Hepatocyte (in vitro differentiated cells): ENCODE measurements around the gene BORCS8. TPM values are rescaled to one million over a fixed set of nuclear protein-coding genes. Genes with fewer than 3 reads are reported as not detected.

Experiments
- DNase-seq: peaks from one replicate; pipeline ENCODE4 v3.0.0-alpha.2; 2016; ENCODE audit warnings: low spot score
- H2AFZ ChIP-seq: fragments of 200-600 bp; sonication (generic); 2 replicates; pipeline ENCODE4 v1.6.0; 2016; ENCODE audit warnings: antibody characterized with exemption, mild to moderate bottlenecking
- H3K27ac ChIP-seq: fragments of 200-600 bp; sonication (generic); 2 replicates; pipeline ENCODE4 v1.5.1; 2016; ENCODE audit warnings: mild to moderate bottlenecking
- H3K27me3 ChIP-seq: fragments of 200-600 bp; sonication (generic); 2 replicates; pipeline ENCODE4 v1.6.1; 2016
- H3K36me3 ChIP-seq: fragments of 200-600 bp; sonication (generic); replicated peaks from 2 replicates; pipeline ENCODE4 v1.5.1; 2016; ENCODE audit warnings: low read depth; ENCODE audit not compliant: insufficient read depth
- H3K4me1 ChIP-seq: fragments of 200-600 bp; sonication (generic); 2 replicates; pipeline ENCODE4 v1.5.1; 2016; ENCODE audit warnings: mild to moderate bottlenecking, moderate library complexity; ENCODE audit not compliant: insufficient read depth
- H3K4me2 ChIP-seq: fragments of 200-600 bp; sonication (generic); 2 replicates; pipeline ENCODE4 v1.6.0; 2016
- H3K4me3 ChIP-seq: fragments of 200-600 bp; sonication (generic); 2 replicates; pipeline ENCODE4 v1.5.1; 2016; ENCODE audit warnings: mild to moderate bottlenecking
- H3K79me2 ChIP-seq: fragments of 200-600 bp; sonication (generic); 2 replicates; pipeline ENCODE4 v1.6.0; 2017; ENCODE audit warnings: mild to moderate bottlenecking
- H3K9me2 ChIP-seq: fragments of 200-600 bp; sonication (generic); replicated peaks from 2 replicates; pipeline ENCODE4 v1.6.0; 2017; ENCODE audit warnings: mild to moderate bottlenecking; ENCODE audit not compliant: insufficient read depth
- H3K9me3 ChIP-seq: fragments of 200-600 bp; sonication (generic); 2 replicates; pipeline ENCODE4 v1.5.1; 2016; ENCODE audit warnings: low read depth, mild to moderate bottlenecking
- H4K20me1 ChIP-seq: fragments of 200-600 bp; sonication (generic); 2 replicates; pipeline ENCODE4 v1.6.0; 2016; ENCODE audit warnings: mild to moderate bottlenecking; ENCODE audit not compliant: insufficient read depth, poor library complexity, severe bottlenecking
- CTCF ChIP-seq: fragments of 200-600 bp; sonication (generic); IDR thresholded peaks from 2 replicates; pipeline ENCODE4 v1.5.1; 2016; ENCODE audit warnings: antibody characterized with exemption, mild to moderate bottlenecking; ENCODE audit not compliant: poor library complexity
- EZH2 ChIP-seq: fragments of 200-600 bp; sonication (generic); IDR thresholded peaks from 2 replicates; pipeline ENCODE4 v1.6.1; 2016; ENCODE audit warnings: antibody characterized with exemption, mild to moderate bottlenecking, borderline replicate concordance
- EZH2phosphoT487 ChIP-seq: fragments of 200-600 bp; sonication (generic); IDR thresholded peaks from one replicate; pipeline ENCODE4 v1.6.1; 2018; ENCODE audit warnings: antibody characterized with exemption, mild to moderate bottlenecking, low read depth, moderate library complexity; ENCODE audit not compliant: unreplicated experiment, severe bottlenecking
- WGBS: methylation state at CpG from one replicate; pipeline ENCODE4 v1.1.6; 2016; ENCODE audit warnings: low lambda C conversion rate; ENCODE audit errors: missing lambda C conversion rate; 5-methylcytosine and 5-hydroxymethylcytosine counted together
- polyA plus RNA-seq: library from polyadenylated mRNA; unstranded; fragments of >200 nt; fragmentation: Nextera tagmentation; extraction: Ambion mirVana; gene quantifications from 2 replicates; pipeline ENCODE4 v1.2.1, GENCODE V29; 2016
- total RNA-seq: library from RNA; depleted of rRNA; stranded (reverse); fragments of >200 nt; gene quantifications from 2 replicates; pipeline ENCODE4 v1.2.3, GENCODE V29; 2014

BORCS8 gene
- total and polyA plus RNA-seq, 2 experiments from 2014 or later = 13.1 to 25.6 TPM

GRCh38 chr19:19203012-19203856 is 11.3 kb upstream of the BORCS8 start, which contains the start of gene NR2C2AP:
TSS of gene NR2C2AP (minus strand) at chr19:19203414. CDS start at chr19:19203060, 354 bp downstream.
- Histone ChIP-seq H3K4me2 (peak within 1 kb of the TSS; percentile 92), H3K4me3 (peak within 1 kb of the TSS; percentile 74), H3K36me3 (no peaks in the 10 kb centered on the region), H3K27ac (peak within 1 kb of the TSS; percentile 75), H3K27me3 (peaks cover 4% of the 10 kb centered on the region), H3K9me2 (no peaks in the 10 kb centered on the region), H3K4me1 (no peaks in the 10 kb centered on the region), H4K20me1 (no peaks in the 10 kb centered on the region), H3K79me2 (peaks cover 2% of the 10 kb centered on the region), H2AFZ (peak within 1 kb of the TSS; percentile 88), H3K9me3 (no peaks in the 10 kb centered on the region)
- TF ChIP-seq EZH2 (no peak), CTCF (no peak), EZH2phosphoT487 (no peak)
- DNase-seq = peak; percentile 95
- WGBS = 11% methylated on average over 60 of the region's 60 CpGs

- DNase-seq = no peak
- Histone ChIP-seq H3K9me2 (no peaks in the 10 kb centered on the region), H3K79me2 (peaks cover 2% of the 10 kb centered on the region), H3K27me3 (peaks cover 4% of the 10 kb centered on the region), H3K4me2 (peak overlapping the region; percentile 92), H3K27ac (peak overlapping the region; percentile 75), H3K36me3 (no peaks in the 10 kb centered on the region), H3K9me3 (no peaks in the 10 kb centered on the region), H2AFZ (peak overlapping the region; percentile 88), H3K4me3 (peak overlapping the region; percentile 74), H4K20me1 (no peaks in the 10 kb centered on the region), H3K4me1 (no peaks in the 10 kb centered on the region)
- TF ChIP-seq EZH2 (no peak), CTCF (no peak), EZH2phosphoT487 (no peak)
- 37% methylated on average over 11 of the region's 11 CpGs for WGBS
Observed at GRCh38 chr19:19202707-19203011, 10.7 kb upstream of the BORCS8 start.

- peak overlapping the region; percentile 92 for H3K4me2 ChIP-seq
- H4K20me1 ChIP-seq = no peaks in the 10 kb centered on the region
- H3K4me3 ChIP-seq = no peak overlapping the region
- peaks cover 2% of the 10 kb centered on the region for H3K79me2 ChIP-seq
- WGBS = 83% methylated on average over 19 of the region's 19 CpGs
- no peaks in the 10 kb centered on the region for H3K9me3 ChIP-seq
- H3K27me3 ChIP-seq = peaks cover 4% of the 10 kb centered on the region
- H3K9me2 ChIP-seq = no peaks in the 10 kb centered on the region
- TF ChIP-seq CTCF (no peak), EZH2phosphoT487 (no peak), EZH2 (no peak)
- no peak overlapping the region for H2AFZ ChIP-seq
- no peak for DNase-seq
- no peaks in the 10 kb centered on the region for H3K36me3 ChIP-seq
- H3K27ac ChIP-seq = no peak overlapping the region
- no peaks in the 10 kb centered on the region for H3K4me1 ChIP-seq
Observed at GRCh38 chr19:19201697-19202630, 10.0 kb upstream of the BORCS8 start.
